ENCODE measurements around the gene NDUFV1.
"Not testable (repeated sequence)": the region's sequence is repeated elsewhere in the genome, so short reads cannot be mapped to it uniquely, and the experiment has no call there.

DNA sequence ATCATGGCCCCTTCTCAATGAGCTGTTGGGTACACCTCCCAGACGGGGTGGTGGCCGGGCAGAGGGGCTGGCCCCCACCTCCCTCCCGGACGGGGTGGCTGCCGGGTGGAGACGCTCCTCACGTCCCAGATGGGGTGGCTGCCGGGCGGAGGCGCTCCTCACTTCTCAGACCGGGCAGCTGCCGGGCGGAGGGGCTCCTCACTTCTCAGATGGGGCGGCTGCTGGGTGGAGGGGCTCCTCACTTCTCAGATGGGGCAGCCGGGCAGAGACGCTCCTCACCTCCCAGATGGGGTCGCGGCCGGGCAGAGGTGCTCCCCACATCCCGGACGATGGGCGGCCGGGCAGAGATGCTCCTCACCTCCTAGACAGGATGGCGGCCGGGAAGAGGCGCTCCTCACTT is 8.8 kb upstream of the NDUFV1 start:
- TF ChIP-seq, protein P1, sequence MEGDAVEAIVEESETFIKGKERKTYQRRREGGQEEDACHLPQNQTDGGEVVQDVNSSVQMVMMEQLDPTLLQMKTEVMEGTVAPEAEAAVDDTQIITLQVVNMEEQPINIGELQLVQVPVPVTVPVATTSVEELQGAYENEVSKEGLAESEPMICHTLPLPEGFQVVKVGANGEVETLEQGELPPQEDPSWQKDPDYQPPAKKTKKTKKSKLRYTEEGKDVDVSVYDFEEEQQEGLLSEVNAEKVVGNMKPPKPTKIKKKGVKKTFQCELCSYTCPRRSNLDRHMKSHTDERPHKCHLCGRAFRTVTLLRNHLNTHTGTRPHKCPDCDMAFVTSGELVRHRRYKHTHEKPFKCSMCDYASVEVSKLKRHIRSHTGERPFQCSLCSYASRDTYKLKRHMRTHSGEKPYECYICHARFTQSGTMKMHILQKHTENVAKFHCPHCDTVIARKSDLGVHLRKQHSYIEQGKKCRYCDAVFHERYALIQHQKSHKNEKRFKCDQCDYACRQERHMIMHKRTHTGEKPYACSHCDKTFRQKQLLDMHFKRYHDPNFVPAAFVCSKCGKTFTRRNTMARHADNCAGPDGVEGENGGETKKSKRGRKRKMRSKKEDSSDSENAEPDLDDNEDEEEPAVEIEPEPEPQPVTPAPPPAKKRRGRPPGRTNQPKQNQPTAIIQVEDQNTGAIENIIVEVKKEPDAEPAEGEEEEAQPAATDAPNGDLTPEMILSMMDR (conservative IDR thresholded peaks at IDR 0.05), result not testable (repeated sequence)
- not testable (repeated sequence) for TF ChIP-seq EZH2 (IDR thresholded peaks at IDR 0.05; ENCODE audit: low read depth)

All from PC-9 (cell line).